Measurements from ENCODE around the gene MARCHF2. TPM values are rescaled to one million over a fixed set of nuclear protein-coding genes. Genes with fewer than 3 reads are reported as not detected.

Gene MARCHF2
- polyA plus RNA-seq, 2 of the 4 experiments (the other 2 are of a cell fraction): 12.4 to 13.1 TPM

- no peak for TF ChIP-seq CBX8 (IDR thresholded peaks at IDR 0.05)
Measured at GRCh38 chr19:8468761-8469373, 55.8 kb downstream of the MARCHF2 start (continued).

GRCh38 chr19:8469613-8470368 lies 56.7 kb downstream of the MARCHF2 start:
- 96% methylated on average over 13 of the region's 13 CpGs for WGBS (ENCODE audit: missing lambda C conversion rate)
- Histone ChIP-seq H3K27ac (no peak overlapping the region), H3K4me1 (no peaks in the 10 kb centered on the region), H3K4me3 (no peak overlapping the region), H3K9me3 (no peaks in the 10 kb centered on the region), H3K4me2 (no peak overlapping the region)
- CTCF ChIA-PET: interaction anchor here (0.6 kb wide), 1 partner anchor 226 kb away, joined by 3 read pairs; no protein-coding TSS in a partner anchor
- POLR2A ChIA-PET: no interaction called here
- FAIRE-seq: no peak
- no peak for DNase-seq (ENCODE audit: low read depth in 1 of 2, low spot score in 1 of 2)
- no peak for ATAC-seq
- TF ChIP-seq MAX (IDR thresholded peaks at IDR 0.05) (no peak), SREBF2 (IDR thresholded peaks at IDR 0.05) (no peak), MYC (IDR thresholded peaks at IDR 0.05; ENCODE audit: borderline replicate concordance, low read length) (no peak), NR3C1 (IDR thresholded peaks at IDR 0.05) (no peak), MAZ (IDR thresholded peaks at IDR 0.05; ENCODE audit: borderline replicate concordance, low read depth, low read length) (no peak), RNF2 (IDR thresholded peaks at IDR 0.05; ENCODE audit: borderline replicate concordance, low read depth) (no peak), HMGXB4 (CRISPR knock-in tag; IDR thresholded peaks at IDR 0.05; ENCODE audit: borderline replicate concordance) (no peak), RARB (CRISPR knock-in tag; IDR thresholded peaks at IDR 0.05) (no peak), E2F6 (IDR thresholded peaks at IDR 0.05; ENCODE audit: borderline replicate concordance, low read depth) (no peak), TFCP2L1 (CRISPR knock-in tag; IDR thresholded peaks at IDR 0.05) (no peak), PBX3 (IDR thresholded peaks at IDR 0.05) (no peak), HOXA7 (CRISPR knock-in tag; IDR thresholded peaks at IDR 0.05) (no peak)

- CTCF ChIA-PET: interaction anchor here (0.7 to 1.7 kb wide), 3 partner anchors 8 to 125 kb away, joined by 4 to 7 read pairs (median 5); no protein-coding TSS in a partner anchor
- no peaks in the 10 kb centered on the region for H3K4me1 ChIP-seq
- H3K4me3 ChIP-seq: no peak overlapping the region
- ATAC-seq (no peak), DNase-seq (ENCODE audit: low read depth in 1 of 2, low spot score in 1 of 2) (no peak), FAIRE-seq (no peak)
- POLR2A ChIA-PET: no interaction called here
- no peak overlapping the region for H3K4me2 ChIP-seq
- 82% methylated on average over 6 of the region's 6 CpGs for WGBS (ENCODE audit: missing lambda C conversion rate)
- H3K27ac ChIP-seq: no peak overlapping the region
- no peak for TF ChIP-seq ATOH8 (CRISPR knock-in tag; IDR thresholded peaks at IDR 0.05; ENCODE audit: low read depth)
- no peaks in the 10 kb centered on the region for H3K9me3 ChIP-seq
Measured at GRCh38 chr19:8473648-8474476, 60.8 kb downstream of the MARCHF2 start.

Data from A549 (cell line).